ENCODE results near the gene ZNF813.

The ZNF813 gene

DNA sequence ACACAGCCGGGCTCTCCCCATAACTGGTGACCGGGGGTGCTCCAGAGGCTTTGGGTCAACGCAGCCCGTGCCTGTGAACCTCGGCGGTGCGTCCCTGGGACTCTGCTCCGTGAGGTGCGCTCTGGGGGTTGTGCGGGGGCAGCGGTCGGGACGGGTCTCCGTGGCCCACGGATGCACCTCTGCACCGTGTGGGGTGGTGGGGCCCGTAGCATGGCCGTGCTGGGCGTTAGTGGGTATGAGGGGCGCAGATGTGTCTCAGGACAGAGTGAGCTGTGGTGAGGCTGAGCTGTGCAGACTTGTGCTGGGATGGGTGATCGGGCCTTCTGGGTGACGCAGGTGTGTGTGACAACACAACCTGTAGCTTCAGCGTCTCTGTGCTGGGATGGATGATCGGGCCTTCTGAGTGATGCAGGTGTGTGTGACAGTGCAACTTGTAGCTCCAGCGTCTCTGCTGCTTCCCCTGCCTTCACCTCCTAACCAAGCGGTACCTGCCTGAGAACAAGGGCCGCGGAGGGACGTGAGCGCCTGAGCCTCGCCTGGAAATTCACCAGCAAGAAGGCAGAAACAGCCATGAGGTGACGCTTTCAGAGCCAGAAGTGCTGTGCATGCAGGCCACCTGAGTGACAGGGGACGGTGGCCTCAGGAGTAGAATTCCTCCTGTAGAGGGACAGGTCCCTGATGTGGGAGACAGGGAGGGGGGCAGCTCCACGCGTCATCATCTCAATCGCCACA, 71.0 kb downstream of the ZNF813 start:
- H3K4me3 ChIP-seq (ENCODE audit: low read depth, low read length), result peak overlapping the region; percentile 70
- ChIA-PET POLR2A (interaction anchor here (0.6 to 3.0 kb wide), 3 partner anchors 18 to 650 kb away, joined by 3 to 17 read pairs (median 3); no protein-coding TSS in a partner anchor), CTCF (no interaction called here)
- peak overlapping the region; percentile 74; the same call in 1 of the 2 replicates for H3K27ac ChIP-seq (ENCODE audit: extremely low read depth, low read depth, low read length)
- TF ChIP-seq KLF10 (tag by site-specific recombination; IDR thresholded peaks at IDR 0.05), result no peak
- peak; percentile 93 for TF ChIP-seq SCRT1 (tag by site-specific recombination; IDR thresholded peaks at IDR 0.05; ENCODE audit: borderline replicate concordance)
- TF ChIP-seq ZFP37 (tag by site-specific recombination; IDR thresholded peaks at IDR 0.05), result 0 out of 2 replicates have a peak, but pooled peaks have one; percentile 13
- peak; percentile 98 for TF ChIP-seq SCRT2 (tag by site-specific recombination; IDR thresholded peaks at IDR 0.05)
- TF ChIP-seq, protein P1, sequence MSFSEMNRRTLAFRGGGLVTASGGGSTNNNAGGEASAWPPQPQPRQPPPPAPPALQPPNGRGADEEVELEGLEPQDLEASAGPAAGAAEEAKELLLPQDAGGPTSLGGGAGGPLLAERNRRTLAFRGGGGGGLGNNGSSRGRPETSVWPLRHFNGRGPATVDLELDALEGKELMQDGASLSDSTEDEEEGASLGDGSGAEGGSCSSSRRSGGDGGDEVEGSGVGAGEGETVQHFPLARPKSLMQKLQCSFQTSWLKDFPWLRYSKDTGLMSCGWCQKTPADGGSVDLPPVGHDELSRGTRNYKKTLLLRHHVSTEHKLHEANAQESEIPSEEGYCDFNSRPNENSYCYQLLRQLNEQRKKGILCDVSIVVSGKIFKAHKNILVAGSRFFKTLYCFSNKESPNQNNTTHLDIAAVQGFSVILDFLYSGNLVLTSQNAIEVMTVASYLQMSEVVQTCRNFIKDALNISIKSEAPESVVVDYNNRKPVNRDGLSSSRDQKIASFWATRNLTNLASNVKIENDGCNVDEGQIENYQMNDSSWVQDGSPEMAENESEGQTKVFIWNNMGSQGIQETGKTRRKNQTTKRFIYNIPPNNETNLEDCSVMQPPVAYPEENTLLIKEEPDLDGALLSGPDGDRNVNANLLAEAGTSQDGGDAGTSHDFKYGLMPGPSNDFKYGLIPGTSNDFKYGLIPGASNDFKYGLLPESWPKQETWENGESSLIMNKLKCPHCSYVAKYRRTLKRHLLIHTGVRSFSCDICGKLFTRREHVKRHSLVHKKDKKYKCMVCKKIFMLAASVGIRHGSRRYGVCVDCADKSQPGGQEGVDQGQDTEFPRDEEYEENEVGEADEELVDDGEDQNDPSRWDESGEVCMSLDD (tag by site-specific recombination; IDR thresholded peaks at IDR 0.05), result 0 out of 2 replicates have a peak, but pooled peaks have one; percentile 2
- no peak for TF ChIP-seq ZSCAN30 (tag by site-specific recombination; IDR thresholded peaks at IDR 0.05)
- TF ChIP-seq, protein P2, sequence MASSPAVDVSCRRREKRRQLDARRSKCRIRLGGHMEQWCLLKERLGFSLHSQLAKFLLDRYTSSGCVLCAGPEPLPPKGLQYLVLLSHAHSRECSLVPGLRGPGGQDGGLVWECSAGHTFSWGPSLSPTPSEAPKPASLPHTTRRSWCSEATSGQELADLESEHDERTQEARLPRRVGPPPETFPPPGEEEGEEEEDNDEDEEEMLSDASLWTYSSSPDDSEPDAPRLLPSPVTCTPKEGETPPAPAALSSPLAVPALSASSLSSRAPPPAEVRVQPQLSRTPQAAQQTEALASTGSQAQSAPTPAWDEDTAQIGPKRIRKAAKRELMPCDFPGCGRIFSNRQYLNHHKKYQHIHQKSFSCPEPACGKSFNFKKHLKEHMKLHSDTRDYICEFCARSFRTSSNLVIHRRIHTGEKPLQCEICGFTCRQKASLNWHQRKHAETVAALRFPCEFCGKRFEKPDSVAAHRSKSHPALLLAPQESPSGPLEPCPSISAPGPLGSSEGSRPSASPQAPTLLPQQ (tag by site-specific recombination; IDR thresholded peaks at IDR 0.05), result peak; percentile 48; the same call in 1 of the 2 replicates
- H3K9me3 ChIP-seq (ENCODE audit: control insufficient read depth, insufficient read depth, low read depth, low read length), result no peaks in the 10 kb centered on the region
- H3K36me3 ChIP-seq (ENCODE audit: control insufficient read depth in 2 of 2, insufficient read depth in 1 of 2, low read length in 2 of 2), result peaks cover 20 to 42% of the 10 kb centered on the region in 2 experiments
- H3K4me1 ChIP-seq (ENCODE audit: control insufficient read depth, insufficient read depth, low read length), result 0 out of 2 replicates have a peak, but pooled peaks cover 2% of the 10 kb centered on the region

DNA sequence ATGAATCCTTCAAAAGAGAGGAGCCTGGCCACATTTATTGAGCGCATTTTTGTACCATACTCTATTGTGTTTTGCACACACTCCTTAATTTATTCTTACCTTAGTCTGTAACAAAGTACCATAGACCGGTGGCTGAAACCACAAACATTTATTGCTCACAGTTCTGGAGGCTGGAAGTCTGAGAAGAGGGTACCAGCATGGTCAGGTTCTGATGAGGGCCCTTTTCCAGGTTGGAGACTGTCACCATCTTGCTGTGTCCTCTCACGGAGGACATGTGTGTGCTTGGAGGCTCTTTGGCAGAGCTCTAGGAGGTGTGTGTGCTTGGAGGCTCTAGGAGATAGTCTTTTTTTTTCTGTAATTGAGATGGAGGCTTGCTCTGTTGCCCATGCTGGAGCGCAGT, 72.6 kb downstream of the ZNF813 start:
- CTCF ChIA-PET, result no interaction called here
- H3K9me3 ChIP-seq (ENCODE audit: control insufficient read depth, insufficient read depth, low read depth, low read length), result no peaks in the 10 kb centered on the region
- no peak for TF ChIP-seq ZNF341 (tag by site-specific recombination; IDR thresholded peaks at IDR 0.05; ENCODE audit: low read depth)
- no peak for TF ChIP-seq SP7 (tag by site-specific recombination; IDR thresholded peaks at IDR 0.05)
- TF ChIP-seq, protein P3, sequence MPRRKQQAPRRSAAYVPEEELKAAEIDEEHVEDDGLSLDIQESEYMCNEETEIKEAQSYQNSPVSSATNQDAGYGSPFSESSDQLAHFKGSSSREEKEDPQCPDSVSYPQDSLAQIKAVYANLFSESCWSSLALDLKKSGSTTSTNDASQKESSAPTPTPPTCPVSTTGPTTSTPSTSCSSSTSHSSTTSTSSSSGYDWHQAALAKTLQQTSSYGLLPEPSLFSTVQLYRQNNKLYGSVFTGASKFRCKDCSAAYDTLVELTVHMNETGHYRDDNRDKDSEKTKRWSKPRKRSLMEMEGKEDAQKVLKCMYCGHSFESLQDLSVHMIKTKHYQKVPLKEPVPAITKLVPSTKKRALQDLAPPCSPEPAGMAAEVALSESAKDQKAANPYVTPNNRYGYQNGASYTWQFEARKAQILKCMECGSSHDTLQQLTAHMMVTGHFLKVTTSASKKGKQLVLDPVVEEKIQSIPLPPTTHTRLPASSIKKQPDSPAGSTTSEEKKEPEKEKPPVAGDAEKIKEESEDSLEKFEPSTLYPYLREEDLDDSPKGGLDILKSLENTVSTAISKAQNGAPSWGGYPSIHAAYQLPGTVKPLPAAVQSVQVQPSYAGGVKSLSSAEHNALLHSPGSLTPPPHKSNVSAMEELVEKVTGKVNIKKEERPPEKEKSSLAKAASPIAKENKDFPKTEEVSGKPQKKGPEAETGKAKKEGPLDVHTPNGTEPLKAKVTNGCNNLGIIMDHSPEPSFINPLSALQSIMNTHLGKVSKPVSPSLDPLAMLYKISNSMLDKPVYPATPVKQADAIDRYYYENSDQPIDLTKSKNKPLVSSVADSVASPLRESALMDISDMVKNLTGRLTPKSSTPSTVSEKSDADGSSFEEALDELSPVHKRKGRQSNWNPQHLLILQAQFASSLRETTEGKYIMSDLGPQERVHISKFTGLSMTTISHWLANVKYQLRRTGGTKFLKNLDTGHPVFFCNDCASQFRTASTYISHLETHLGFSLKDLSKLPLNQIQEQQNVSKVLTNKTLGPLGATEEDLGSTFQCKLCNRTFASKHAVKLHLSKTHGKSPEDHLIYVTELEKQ (tag by site-specific recombination; IDR thresholded peaks at IDR 0.05; ENCODE audit: borderline replicate concordance), result no peak
- TF ChIP-seq ZNF561 (tag by site-specific recombination; IDR thresholded peaks at IDR 0.05; ENCODE audit: borderline replicate concordance), result no peak
- H3K4me3 ChIP-seq (ENCODE audit: low read depth, low read length), result no peak overlapping the region
- H3K27ac ChIP-seq (ENCODE audit: extremely low read depth, low read depth, low read length), result no peak overlapping the region
- H3K36me3 ChIP-seq (ENCODE audit: control insufficient read depth in 2 of 2, insufficient read depth in 1 of 2, low read length in 2 of 2), result peaks cover 20 to 45% of the 10 kb centered on the region in 2 experiments
- POLR2A ChIA-PET, result no interaction called here
- 0 out of 2 replicates have a peak, but pooled peaks cover 2% of the 10 kb centered on the region for H3K4me1 ChIP-seq (ENCODE audit: control insufficient read depth, insufficient read depth, low read length)

DNA sequence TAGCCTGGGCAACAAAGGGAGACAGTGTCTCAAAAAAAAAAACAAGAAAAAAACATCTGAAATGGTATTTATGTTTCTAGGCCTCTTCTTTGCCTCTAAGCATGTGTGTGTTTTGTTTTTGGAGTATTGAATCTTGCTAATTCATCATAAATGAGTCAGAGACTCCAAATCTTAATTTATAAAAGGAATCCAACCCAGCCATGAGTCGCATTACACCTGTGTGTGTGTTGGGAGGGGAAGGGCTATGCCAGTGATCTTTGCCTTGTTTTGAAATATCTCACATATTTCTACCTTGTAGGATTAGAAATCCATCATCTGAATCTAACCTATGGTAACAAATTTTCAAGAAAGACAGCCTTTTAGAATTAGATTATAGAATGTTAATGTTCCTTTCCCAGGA, 74.4 kb downstream of the ZNF813 start:
- Histone ChIP-seq H3K27ac (ENCODE audit: extremely low read depth, low read depth, low read length) (no peak overlapping the region), H3K36me3 (ENCODE audit: control insufficient read depth in 2 of 2, insufficient read depth in 1 of 2, low read length in 2 of 2) (peaks cover 16 to 49% of the 10 kb centered on the region in 2 experiments), H3K4me3 (ENCODE audit: low read depth, low read length) (no peak overlapping the region), H3K9me3 (ENCODE audit: control insufficient read depth, insufficient read depth, low read depth, low read length) (no peaks in the 10 kb centered on the region), H3K4me1 (ENCODE audit: control insufficient read depth, insufficient read depth, low read length) (0 out of 2 replicates have a peak, but pooled peaks cover 2% of the 10 kb centered on the region)
- POLR2A ChIA-PET, result no interaction called here
- CTCF ChIA-PET, result no interaction called here
- TF ChIP-seq, protein P4, sequence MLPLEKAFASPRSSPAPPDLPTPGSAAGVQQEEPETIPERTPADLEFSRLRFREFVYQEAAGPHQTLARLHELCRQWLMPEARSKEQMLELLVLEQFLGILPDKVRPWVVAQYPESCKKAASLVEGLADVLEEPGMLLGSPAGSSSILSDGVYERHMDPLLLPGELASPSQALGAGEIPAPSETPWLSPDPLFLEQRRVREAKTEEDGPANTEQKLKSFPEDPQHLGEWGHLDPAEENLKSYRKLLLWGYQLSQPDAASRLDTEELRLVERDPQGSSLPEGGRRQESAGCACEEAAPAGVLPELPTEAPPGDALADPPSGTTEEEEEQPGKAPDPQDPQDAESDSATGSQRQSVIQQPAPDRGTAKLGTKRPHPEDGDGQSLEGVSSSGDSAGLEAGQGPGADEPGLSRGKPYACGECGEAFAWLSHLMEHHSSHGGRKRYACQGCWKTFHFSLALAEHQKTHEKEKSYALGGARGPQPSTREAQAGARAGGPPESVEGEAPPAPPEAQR (tag by site-specific recombination; IDR thresholded peaks at IDR 0.05), result no peak
- TF ChIP-seq ZEB2 (tag by site-specific recombination; IDR thresholded peaks at IDR 0.05), result no peak
- no peak for TF ChIP-seq ZNF157 (tag by site-specific recombination; IDR thresholded peaks at IDR 0.05)
- TF ChIP-seq ZNF776 (tag by site-specific recombination; IDR thresholded peaks at IDR 0.05; ENCODE audit: borderline replicate concordance), result no peak
- TF ChIP-seq, protein P5, sequence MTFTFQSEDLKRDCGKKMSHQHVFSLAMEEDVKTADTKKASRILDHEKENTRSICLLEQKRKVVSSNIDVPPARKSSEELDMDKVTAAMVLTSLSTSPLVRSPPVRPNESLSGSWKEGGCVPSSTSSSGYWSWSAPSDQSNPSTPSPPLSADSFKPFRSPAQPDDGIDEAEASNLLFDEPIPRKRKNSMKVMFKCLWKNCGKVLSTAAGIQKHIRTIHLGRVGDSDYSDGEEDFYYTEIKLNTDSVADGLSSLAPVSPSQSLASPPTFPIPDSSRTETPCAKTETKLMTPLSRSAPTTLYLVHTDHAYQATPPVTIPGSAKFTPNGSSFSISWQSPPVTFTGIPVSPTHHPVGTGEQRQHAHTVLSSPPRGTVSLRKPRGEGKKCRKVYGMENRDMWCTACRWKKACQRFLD (tag by site-specific recombination; IDR thresholded peaks at IDR 0.05), result no peak
- TF ChIP-seq, protein P6, sequence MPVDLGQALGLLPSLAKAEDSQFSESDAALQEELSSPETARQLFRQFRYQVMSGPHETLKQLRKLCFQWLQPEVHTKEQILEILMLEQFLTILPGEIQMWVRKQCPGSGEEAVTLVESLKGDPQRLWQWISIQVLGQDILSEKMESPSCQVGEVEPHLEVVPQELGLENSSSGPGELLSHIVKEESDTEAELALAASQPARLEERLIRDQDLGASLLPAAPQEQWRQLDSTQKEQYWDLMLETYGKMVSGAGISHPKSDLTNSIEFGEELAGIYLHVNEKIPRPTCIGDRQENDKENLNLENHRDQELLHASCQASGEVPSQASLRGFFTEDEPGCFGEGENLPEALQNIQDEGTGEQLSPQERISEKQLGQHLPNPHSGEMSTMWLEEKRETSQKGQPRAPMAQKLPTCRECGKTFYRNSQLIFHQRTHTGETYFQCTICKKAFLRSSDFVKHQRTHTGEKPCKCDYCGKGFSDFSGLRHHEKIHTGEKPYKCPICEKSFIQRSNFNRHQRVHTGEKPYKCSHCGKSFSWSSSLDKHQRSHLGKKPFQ (tag by site-specific recombination; IDR thresholded peaks at IDR 0.05), result no peak
- no peak for TF ChIP-seq ZBTB21 (tag by site-specific recombination; IDR thresholded peaks at IDR 0.05)

All from HEK293 (cell line).